AG04450 (cell line): ENCODE data around the gene UPK3B. TPM values are rescaled to one million over a fixed set of nuclear protein-coding genes. Genes with fewer than 3 reads are reported as not detected.
"Not testable (repeated sequence)": the region's sequence is repeated elsewhere in the genome, so short reads cannot be mapped to it uniquely, and the experiment has no call there.

ENCODE experiments used
- CTCF ChIA-PET: fragments of 300-600, 350-600 bp; formaldehyde crosslinking; extraction: SDS; loops from one replicate; lab custom pipeline; 2022; ENCODE audit warnings: antibody characterized with exemption, inconsistent platforms; lab: Charles Lee
- POLR2A ChIA-PET: fragments of 350-600 bp; formaldehyde crosslinking; extraction: SDS; loops from one replicate; lab custom pipeline; 2021; ENCODE audit warnings: antibody characterized with exemption, inconsistent platforms; lab: Yijun Ruan, JAX
- DNase-seq: peaks from one replicate; pipeline ENCODE4 v3.0.0-alpha.2; 2011; ENCODE audit warnings: low read depth, low spot score
- H3K27ac ChIP-seq: one replicate; pipeline ENCODE4 v1.5.1; 2012; ENCODE audit warnings: low read depth, low read length, control low read depth
- H3K27me3 ChIP-seq: one replicate; pipeline ENCODE4 v1.6.0; 2012; ENCODE audit warnings: low read length; ENCODE audit not compliant: control insufficient read depth, insufficient read depth
- H3K4me3 ChIP-seq: 2 replicates; pipeline ENCODE4 v1.5.1; 2011; ENCODE audit warnings: mild to moderate bottlenecking, low read depth, low read length, control low read depth
- H3K9me3 ChIP-seq: 2 replicates; pipeline ENCODE4 v1.5.1; 2012; ENCODE audit warnings: low read length; ENCODE audit not compliant: control insufficient read depth, insufficient read depth
- polyA plus RNA-seq: library from polyadenylated mRNA; depleted of rRNA; stranded (reverse); fragments of >200 nt; gene quantifications from 2 replicates; pipeline ENCODE4 v1.2.3, GENCODE V29; 2011

The UPK3B gene
- polyA plus RNA-seq, 1 experiment: not detected

DNA sequence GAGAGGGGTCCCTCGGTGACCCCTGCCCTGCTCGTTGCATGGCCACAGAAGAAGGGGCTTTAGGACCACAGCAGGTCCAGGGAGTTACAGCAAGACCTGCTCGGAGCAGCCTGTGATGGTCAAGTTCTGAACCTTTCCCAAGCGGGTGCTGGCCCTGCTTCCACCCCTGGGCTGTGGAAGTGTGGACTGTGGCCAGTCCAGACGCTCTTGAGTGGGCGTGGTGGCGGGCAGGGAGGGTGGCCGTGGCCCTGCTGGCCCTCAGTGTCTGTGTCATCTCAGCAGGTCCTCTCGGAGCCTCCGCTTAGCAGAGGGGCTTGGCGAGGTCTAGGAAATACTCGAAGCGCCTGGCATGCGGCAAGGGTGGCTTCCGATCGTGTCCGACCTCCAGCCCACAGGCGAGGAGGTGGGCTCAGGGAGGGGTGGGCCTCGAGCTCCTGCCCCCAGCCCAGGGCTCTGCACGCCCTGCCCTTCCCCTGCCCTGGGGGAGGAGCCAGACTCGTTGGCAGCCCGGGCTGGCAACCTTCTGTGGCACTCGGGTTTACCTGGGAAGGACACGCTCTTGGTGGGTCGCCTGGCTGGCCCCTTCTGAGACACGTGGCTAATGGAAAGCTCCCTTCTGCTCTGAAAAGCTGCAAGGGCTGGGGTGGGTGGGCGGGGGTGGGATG, 12.3 kb upstream of the UPK3B start:
- H3K27me3 ChIP-seq, DNase-seq, H3K9me3 ChIP-seq, POLR2A ChIA-PET, CTCF ChIA-PET, H3K4me3 ChIP-seq, H3K27ac ChIP-seq: not testable (repeated sequence)

GRCh38 chr7:76498583-76499200, 11.7 kb upstream of the UPK3B start:
- POLR2A ChIA-PET, H3K27ac ChIP-seq: not testable (repeated sequence)

DNA sequence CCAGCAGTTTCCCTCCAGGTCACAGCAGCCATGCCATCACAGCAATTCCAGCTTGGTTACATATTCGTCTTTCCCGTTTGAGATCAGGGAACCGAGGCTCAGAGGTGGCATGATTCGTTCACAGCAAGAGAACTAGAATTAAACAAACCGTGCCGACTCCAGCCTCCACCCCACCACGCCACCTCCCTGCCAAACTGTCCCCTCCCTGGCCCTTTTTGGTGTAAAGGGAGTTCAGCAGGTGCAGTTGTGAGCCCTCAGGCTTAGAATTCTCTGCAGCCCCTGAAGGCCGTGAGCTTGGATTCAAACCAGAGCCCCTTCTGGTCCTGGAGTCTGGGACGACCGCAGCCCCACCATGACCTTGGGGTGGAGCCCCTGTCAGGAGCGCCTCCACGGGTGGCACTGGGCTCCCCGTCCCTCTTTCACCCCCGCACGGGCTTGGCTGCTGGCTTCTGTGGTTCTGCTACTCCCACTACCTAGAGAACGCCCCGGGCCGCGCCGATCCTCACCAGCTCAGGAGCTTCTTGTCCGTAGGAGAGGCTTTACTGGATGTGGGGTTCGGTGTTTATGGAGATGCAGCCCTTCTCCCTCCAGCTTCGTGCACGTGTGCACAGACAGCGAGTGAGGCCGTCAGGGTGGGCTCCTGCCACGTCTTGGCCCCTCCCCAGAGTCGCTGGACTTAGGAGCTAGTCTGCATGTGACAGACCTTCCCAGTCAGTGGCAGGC, 11.0 kb upstream of the UPK3B start:
- POLR2A ChIA-PET, CTCF ChIA-PET: not testable (repeated sequence)

More at GRCh38 chr7:76498583-76499200, 11.7 kb upstream of the UPK3B start:
- H3K9me3 ChIP-seq, DNase-seq, H3K27me3 ChIP-seq, CTCF ChIA-PET, H3K4me3 ChIP-seq: not testable (repeated sequence)

DNA sequence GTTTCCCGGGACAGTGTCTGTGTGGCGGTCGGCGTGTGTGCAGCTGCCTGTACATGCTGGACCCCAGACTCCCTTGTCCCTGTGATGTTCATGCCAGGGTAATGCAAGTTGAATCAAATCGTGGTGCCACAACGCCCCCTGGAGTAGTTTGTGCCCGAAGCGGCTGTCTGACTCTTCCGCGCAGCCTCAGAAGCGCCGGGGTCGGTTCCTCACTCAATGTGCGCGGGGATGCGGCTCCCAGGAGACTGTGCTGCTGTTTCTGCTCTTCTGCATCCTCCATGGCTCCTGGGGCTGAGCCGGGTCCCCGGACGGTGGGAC, 10.5 kb upstream of the UPK3B start:
- H3K4me3 ChIP-seq, POLR2A ChIA-PET, H3K27me3 ChIP-seq, CTCF ChIA-PET, DNase-seq, H3K27ac ChIP-seq, H3K9me3 ChIP-seq: not testable (repeated sequence)

More for the DNA sequence above, 11.0 kb upstream of the UPK3B start:
- H3K27ac ChIP-seq, H3K9me3 ChIP-seq, H3K27me3 ChIP-seq, DNase-seq, H3K4me3 ChIP-seq: not testable (repeated sequence)

DNA sequence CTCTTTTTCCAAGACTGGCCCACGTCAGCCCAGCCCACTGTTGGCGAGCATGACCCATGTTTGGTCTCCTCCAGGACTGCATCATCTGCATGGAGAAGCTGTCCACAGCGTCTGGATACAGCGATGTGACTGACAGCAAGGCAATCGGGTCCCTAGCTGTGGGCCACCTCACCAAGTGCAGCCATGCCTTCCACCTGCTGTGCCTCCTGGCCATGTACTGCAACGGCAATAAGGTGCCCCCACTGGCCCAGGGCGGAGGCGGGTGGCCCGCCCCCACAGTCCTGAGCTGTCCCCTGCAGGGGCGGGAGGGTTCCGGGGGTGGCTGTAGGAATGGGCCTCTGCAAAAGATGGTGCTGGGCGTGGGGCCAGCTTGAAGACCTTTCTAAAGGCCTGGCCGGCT, 8.1 kb upstream of the UPK3B start:
- H3K9me3 ChIP-seq, POLR2A ChIA-PET, H3K4me3 ChIP-seq, H3K27me3 ChIP-seq, CTCF ChIA-PET, H3K27ac ChIP-seq, DNase-seq: not testable (repeated sequence)

DNA sequence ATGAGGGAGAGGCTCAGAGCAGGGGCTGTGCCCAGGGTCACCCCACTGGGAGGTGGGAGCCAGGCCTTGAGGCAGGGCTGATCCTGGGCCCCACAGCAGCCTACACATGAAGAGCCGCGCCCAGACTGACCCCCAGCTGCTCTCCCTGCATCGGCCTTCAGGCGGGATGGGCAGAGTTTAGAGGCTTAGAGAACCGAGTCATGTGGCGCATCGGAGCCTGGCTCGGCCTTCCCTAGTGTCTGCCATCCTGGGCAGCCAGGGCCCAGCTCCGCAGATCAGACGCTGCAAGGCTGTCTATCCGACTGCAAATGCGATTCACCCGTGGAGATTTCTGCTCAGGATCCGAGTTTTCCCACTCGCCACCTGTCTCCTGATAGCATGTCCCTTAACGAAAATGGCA, 7.5 kb upstream of the UPK3B start:
- H3K27me3 ChIP-seq, POLR2A ChIA-PET, CTCF ChIA-PET, DNase-seq, H3K4me3 ChIP-seq, H3K9me3 ChIP-seq, H3K27ac ChIP-seq: not testable (repeated sequence)

DNA sequence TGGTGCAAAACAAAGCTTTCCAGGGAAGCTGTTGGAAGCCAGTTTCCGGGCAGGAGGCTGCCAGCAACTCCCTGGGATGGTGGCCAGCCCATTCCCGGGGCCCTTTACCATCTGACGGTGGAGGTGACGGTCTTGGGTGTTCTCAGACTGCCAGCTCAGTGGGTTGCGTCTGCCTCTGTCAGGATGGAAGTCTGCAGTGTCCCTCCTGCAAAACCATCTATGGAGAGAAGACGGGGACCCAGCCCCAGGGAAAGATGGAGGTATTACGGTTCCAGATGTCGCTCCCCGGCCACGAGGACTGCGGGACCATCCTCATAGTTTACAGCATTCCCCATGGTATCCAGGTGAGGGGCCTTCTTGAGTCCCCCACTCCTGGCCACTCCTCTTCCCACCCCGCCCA, 7.1 kb upstream of the UPK3B start:
- CTCF ChIA-PET, DNase-seq, POLR2A ChIA-PET, H3K4me3 ChIP-seq, H3K27ac ChIP-seq, H3K9me3 ChIP-seq, H3K27me3 ChIP-seq: not testable (repeated sequence)

DNA sequence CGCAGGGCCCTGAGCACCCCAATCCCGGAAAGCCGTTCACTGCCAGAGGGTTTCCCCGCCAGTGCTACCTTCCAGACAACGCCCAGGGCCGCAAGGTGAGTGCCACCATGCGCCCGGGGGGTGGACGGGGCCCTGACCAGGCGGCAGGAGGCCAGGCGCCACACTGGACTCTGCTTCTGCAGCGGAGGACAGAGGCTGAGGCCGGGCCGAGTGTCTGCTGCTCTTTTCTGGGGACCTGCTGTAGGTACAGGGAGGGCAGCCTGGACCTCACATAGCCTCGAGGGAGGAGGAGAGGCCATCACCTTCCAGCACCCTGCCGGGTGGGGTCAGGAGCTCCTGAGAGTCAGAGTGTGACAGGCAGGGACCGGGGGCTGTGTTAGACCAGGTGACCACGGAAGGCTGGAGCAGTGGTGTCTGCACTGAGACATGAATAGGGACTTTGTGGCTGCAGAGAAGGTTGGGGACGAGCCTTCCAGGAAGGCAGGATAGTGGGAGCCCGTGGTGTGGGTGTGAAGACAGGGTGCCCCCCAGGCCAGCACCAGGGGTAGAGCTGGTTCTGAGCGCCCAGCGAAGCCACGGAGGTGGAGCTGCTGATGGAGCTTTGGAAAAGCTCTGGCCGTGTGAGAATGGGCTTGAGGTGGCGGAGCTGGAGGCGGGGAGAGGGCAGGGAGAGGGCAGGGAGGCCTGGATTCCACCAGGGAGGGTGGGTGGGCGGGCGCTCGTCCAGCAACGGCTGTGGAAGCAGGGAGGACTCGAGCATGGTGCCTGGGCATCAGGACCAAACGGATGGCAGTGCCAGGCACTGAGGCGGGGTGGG, 5.8 kb upstream of the UPK3B start:
- POLR2A ChIA-PET, H3K27me3 ChIP-seq, H3K27ac ChIP-seq, DNase-seq, H3K4me3 ChIP-seq, H3K9me3 ChIP-seq, CTCF ChIA-PET: not testable (repeated sequence)
